ENCODE measurements around the gene CTNNA1. TPM values are rescaled to one million over a fixed set of nuclear protein-coding genes. Genes with fewer than 3 reads are reported as not detected.

Gene CTNNA1
- total and polyA plus RNA-seq, 2 donors (not counting 3 experiments of a cell fraction or from before 2014, with no cell fraction given), result 156 to 394 TPM

GRCh38 chr5:138803285-138803684 lies 50.1 kb downstream of the CTNNA1 start:
- ChIA-PET CTCF (interaction anchor here (5.0 kb wide), 1 partner anchor 14 kb away, joined by 32 read pairs; no protein-coding TSS in a partner anchor), POLR2A (interaction anchor here (0.7 kb wide), 1 partner anchor 22 kb away, joined by 3 read pairs; no protein-coding TSS in a partner anchor)
- no peak overlapping the region for H3K27ac ChIP-seq (ENCODE audit: insufficient read depth, low read depth, low read length)
- no peak overlapping the region for H2AFZ ChIP-seq (ENCODE audit: low read depth, low read length)
- no peaks in the 10 kb centered on the region for H3K27me3 ChIP-seq (ENCODE audit: control insufficient read depth in 2 of 2, insufficient read depth in 2 of 2, low read length in 2 of 2)
- H3K4me2 ChIP-seq (ENCODE audit: insufficient read depth, low read length), result no peak overlapping the region
- no peaks in the 10 kb centered on the region for H3K36me3 ChIP-seq (ENCODE audit: control insufficient read depth in 2 of 2, extremely low read depth in 1 of 2, insufficient read depth in 2 of 2, low read length in 2 of 2)
- intact Hi-C loops (cut with micrococcal nuclease), result no loop called here
- no peaks in the 10 kb centered on the region for H3K9me3 ChIP-seq (replicated peaks; ENCODE audit: control insufficient read depth, insufficient read depth, low read length)
- dilution Hi-C loops (cut with MboI; ENCODE audit: extremely low pct_ligation_motif_present, low sequenced_read_pairs), result no loop called here
- H3K4me1 ChIP-seq (ENCODE audit: control insufficient read depth, extremely low read depth, insufficient read depth, low read length), result no peaks in the 10 kb centered on the region
- TF ChIP-seq MYC (IDR thresholded peaks at IDR 0.05; ENCODE audit: low read depth, low read length), result no peak
- no peak for TF ChIP-seq CTCF (IDR thresholded peaks at IDR 0.05; ENCODE audit: extremely low read depth in 1 of 2, insufficient read depth in 1 of 2, low read depth in 1 of 2, low read length in 2 of 2)
- TF ChIP-seq POLR2AphosphoS5 (IDR thresholded peaks at IDR 0.05; ENCODE audit: insufficient read depth, low read depth, low read length), result no peak
- TF ChIP-seq GATA2 (IDR thresholded peaks at IDR 0.05; ENCODE audit: insufficient read depth, insufficient read length, low read depth, low read length), result no peak
- no peak for TF ChIP-seq EZH2 (IDR thresholded peaks at IDR 0.05; ENCODE audit: borderline replicate concordance, low read depth, low read length, severe bottlenecking)
- TF ChIP-seq POLR2A (IDR thresholded peaks at IDR 0.05; ENCODE audit: low read depth, low read length), result no peak
- no peak for TF ChIP-seq FOS (IDR thresholded peaks at IDR 0.05; ENCODE audit: borderline replicate concordance, insufficient read depth, low read length)
- no peak for TF ChIP-seq MAX (IDR thresholded peaks at IDR 0.05; ENCODE audit: insufficient read depth, insufficient read length)
- TF ChIP-seq JUN (IDR thresholded peaks at IDR 0.05; ENCODE audit: borderline replicate concordance, insufficient read depth, insufficient read length, low read depth), result no peak
- no peak for DNase-seq (ENCODE audit: low read depth, low spot score)
- peaks cover 8% of the 10 kb centered on the region for H4K20me1 ChIP-seq (replicated peaks; ENCODE audit: control insufficient read depth, extremely low read depth, insufficient read depth, low read length)
- no peak overlapping the region for H3K4me3 ChIP-seq (replicated peaks in 1 of 3; ENCODE audit: insufficient read depth in 1 of 3, low read depth in 1 of 3, low read length in 3 of 3)
- no TSS peak for BruUV-seq (replicated peaks)
- H3K9me1 ChIP-seq (replicated peaks; ENCODE audit: control insufficient read depth, extremely low read depth, insufficient read depth, low read length), result no peaks in the 10 kb centered on the region
- no peak for FAIRE-seq
- no peak overlapping the region for H3K9ac ChIP-seq (replicated peaks; ENCODE audit: extremely low read depth, insufficient read depth, low read length)
- peaks cover 91% of the 10 kb centered on the region for H3K79me2 ChIP-seq (ENCODE audit: control insufficient read depth, insufficient read depth, low read length)

All from endothelial cell of umbilical vein (primary cell).